Ovary (tissue), 9 donors: ENCODE measurements around the gene METTL25. TPM values are rescaled to one million over a fixed set of nuclear protein-coding genes. Genes with fewer than 3 reads are reported as not detected.

Source experiments
- DNase-seq, 5 donors: peaks; one replicate each; pipeline ENCODE4 v3.0.0-alpha.2; 2019 to 2020
- H3K27ac ChIP-seq, 2 donors: fragments of 200-600 bp; one replicate each; pipeline versions ENCODE4 v1.5.1 to v1.8.0; 2019 to 2022
- H3K27me3 ChIP-seq: fragments of 200-600 bp; one replicate; pipeline ENCODE4 v1.8.0; 2022
- H3K36me3 ChIP-seq: fragments of 200-600 bp; sonication (generic); one replicate; pipeline ENCODE4 v1.5.1; 2019
- H3K4me1 ChIP-seq: one replicate; pipeline ENCODE4 v1.8.1; 2013; ENCODE audit warnings: mild to moderate bottlenecking, moderate library complexity; ENCODE audit not compliant: insufficient read depth
- H3K4me3 ChIP-seq: fragments of 200-600 bp; sonication (generic); one replicate; pipeline ENCODE4 v1.5.1; 2017
- H3K9me3 ChIP-seq, 2 donors: fragments of 200-600 bp in 1 of 2; sonication (generic) in 1 of 2; one replicate each; pipeline versions ENCODE4 v1.5.1 to v1.8.1; 2013 to 2019; ENCODE audit warnings: mild to moderate bottlenecking in 1 of 2, moderate library complexity in 1 of 2
- EP300 ChIP-seq: sonication (generic); formaldehyde crosslinking; IDR thresholded peaks from one replicate; pipeline ENCODE4 v1.6.1; 2017; ENCODE audit warnings: antibody characterized with exemption
- POLR2A ChIP-seq: fragments of 450-650 bp; IDR thresholded peaks from one replicate; pipeline ENCODE4 v1.6.1; 2017; ENCODE audit warnings: antibody characterized with exemption, mild to moderate bottlenecking, moderate library complexity
- WGBS, 3 donors: extraction: QIAGEN DNeasy Blood & Tissue Kit in 1 of 3; methylation state at CpG; one replicate each; pipeline versions ENCODE4 v1.1.5 to v1.1.7; 2013 to 2017; 5-methylcytosine and 5-hydroxymethylcytosine counted together
- intact Hi-C, 4 donors: fragments of 100-400 bp; cut with DNase I; formaldehyde crosslinking; loops; one replicate each; pipeline versions ENCODE4 v1.11.0 to v1.15.1; 2022 to 2023
- polyA plus RNA-seq, 2 donors: library from polyadenylated mRNA; stranded (reverse); fragments of 200-250 nt in 1 of 2; fragments of 350-450 nt in 1 of 2; fragmentation: Illumina TruSeq in 1 of 2; extraction: RNeasy Lipid Tissue Mini Kit (QIAGEN cat#74804) in 1 of 2; gene quantifications; one replicate each; pipeline ENCODE4 v1.2.3, GENCODE V29; 2013 to 2014
- total RNA-seq, 7 donors: library from RNA; depleted of rRNA in 2 of 7; stranded (reverse); fragments of >200 nt in 2 of 7; fragmentation: NEBNext Ultra II Directional in 3 of 7; extraction: Animal tissue kit (Norgen Biotek cat#: 25700) in 3 of 7; gene quantifications; one replicate each; pipeline versions ENCODE4 v1.1.0 to v1.2.4, GENCODE V29; 2016 to 2023
- TF ChIP-seq, protein P1 (sequence below), 3 donors: fragments of 450-650 bp in 2 of 3; fragments of 200-600 bp in 1 of 3; IDR thresholded peaks; one replicate each; pipeline versions ENCODE4 v1.5.1 to v1.8.0; 2016 to 2022; ENCODE audit warnings: antibody characterized with exemption in 3 of 3, mild to moderate bottlenecking in 1 of 3
- donor health status: DM: no; HTN: no; CAD: no; lungs with moderate emphysema.
- donor health status: DM: no; HTN: no; CAD: no.
- donor health status: Bipolar disorder and iron deficiency.
- donor health status: DM: yes; HTN: yes; CAD: no.
- donor health status: DM: no; HTN: no; CAD: no.
- donor health status: DM: yes; HTN: yes; CAD: no.

The METTL25 gene
- total and polyA plus RNA-seq, 9 donors, result 5.7 to 21.2 (median 11.8) TPM

DNA sequence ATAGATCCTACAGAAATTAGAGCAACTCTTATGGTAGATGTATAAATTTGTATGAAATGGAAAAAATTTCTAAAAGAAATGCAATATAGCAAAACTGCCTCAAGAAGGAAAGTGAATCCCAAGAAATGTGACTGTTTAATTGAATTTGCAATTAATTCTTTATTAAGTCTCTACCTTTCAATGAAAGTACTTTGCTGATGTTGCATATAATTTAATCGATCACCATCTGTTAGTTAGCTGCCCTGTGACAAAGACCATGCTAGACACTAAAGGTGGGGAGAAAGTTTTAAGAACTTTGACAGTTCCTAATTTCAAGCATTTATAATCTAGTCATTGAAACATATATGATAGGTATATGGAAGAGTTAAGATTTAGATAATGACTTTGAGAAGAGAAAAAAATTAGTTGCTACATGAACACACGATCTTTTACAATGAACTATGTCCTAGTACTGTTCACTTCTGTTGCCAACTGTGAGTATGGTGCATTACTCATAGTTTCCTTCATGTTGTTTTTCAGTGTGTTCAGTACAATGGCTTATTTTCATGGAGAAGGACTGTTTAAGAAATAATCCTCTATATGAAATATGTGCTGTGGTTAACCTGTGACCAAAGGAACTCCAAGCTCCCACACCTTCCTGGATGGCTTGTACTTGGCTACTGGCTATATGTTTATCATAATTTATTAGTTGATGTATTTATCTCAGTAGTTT is 128.4 kb downstream of the METTL25 start:
- Histone ChIP-seq H3K4me1 (no peaks in the 10 kb centered on the region), H3K9me3 (no peaks in the 10 kb centered on the region), H3K4me3 (no peak overlapping the region), H3K27me3 (no peaks in the 10 kb centered on the region), H3K36me3 (no peaks in the 10 kb centered on the region), H3K27ac (no peak overlapping the region)
- intact Hi-C loops, result no loop called here
- TF ChIP-seq EP300 (no peak), POLR2A (no peak)
- TF ChIP-seq, protein P1, sequence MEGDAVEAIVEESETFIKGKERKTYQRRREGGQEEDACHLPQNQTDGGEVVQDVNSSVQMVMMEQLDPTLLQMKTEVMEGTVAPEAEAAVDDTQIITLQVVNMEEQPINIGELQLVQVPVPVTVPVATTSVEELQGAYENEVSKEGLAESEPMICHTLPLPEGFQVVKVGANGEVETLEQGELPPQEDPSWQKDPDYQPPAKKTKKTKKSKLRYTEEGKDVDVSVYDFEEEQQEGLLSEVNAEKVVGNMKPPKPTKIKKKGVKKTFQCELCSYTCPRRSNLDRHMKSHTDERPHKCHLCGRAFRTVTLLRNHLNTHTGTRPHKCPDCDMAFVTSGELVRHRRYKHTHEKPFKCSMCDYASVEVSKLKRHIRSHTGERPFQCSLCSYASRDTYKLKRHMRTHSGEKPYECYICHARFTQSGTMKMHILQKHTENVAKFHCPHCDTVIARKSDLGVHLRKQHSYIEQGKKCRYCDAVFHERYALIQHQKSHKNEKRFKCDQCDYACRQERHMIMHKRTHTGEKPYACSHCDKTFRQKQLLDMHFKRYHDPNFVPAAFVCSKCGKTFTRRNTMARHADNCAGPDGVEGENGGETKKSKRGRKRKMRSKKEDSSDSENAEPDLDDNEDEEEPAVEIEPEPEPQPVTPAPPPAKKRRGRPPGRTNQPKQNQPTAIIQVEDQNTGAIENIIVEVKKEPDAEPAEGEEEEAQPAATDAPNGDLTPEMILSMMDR (IDR thresholded peaks at IDR 0.05), result no peak
- DNase-seq, result no peak
- 72 to 76% (median 73%) methylated on average over 2 of the region's 2 CpGs for WGBS, 3 donors

GRCh38 chr12:82504409-82504808 is 146.1 kb downstream of the METTL25 start:
- Histone ChIP-seq H3K36me3 (no peaks in the 10 kb centered on the region), H3K4me3 (no peak overlapping the region), H3K4me1 (no peaks in the 10 kb centered on the region), H3K9me3 (no peaks in the 10 kb centered on the region), H3K27ac (no peak overlapping the region), H3K27me3 (no peaks in the 10 kb centered on the region)
- 7 to 18% (median 16%) methylated on average over 4 of the region's 4 CpGs for WGBS, 3 donors
- TF ChIP-seq EP300, result no peak
- TF ChIP-seq, protein P1 (IDR thresholded peaks at IDR 0.05), result no peak
- no peak for TF ChIP-seq POLR2A
- intact Hi-C loops, result no loop called here
- no peak for DNase-seq

- TF ChIP-seq EP300 (no peak), POLR2A (no peak)
- TF ChIP-seq, protein P1 (IDR thresholded peaks at IDR 0.05), result no peak
- no peak for DNase-seq
Observed at GRCh38 chr12:82505150-82505549, 146.8 kb downstream of the METTL25 start.

GRCh38 chr12:82507686-82508085 is 149.4 kb downstream of the METTL25 start:
- Histone ChIP-seq H3K27ac (no peak overlapping the region), H3K27me3 (no peaks in the 10 kb centered on the region), H3K4me3 (no peak overlapping the region), H3K9me3 (no peaks in the 10 kb centered on the region), H3K36me3 (no peaks in the 10 kb centered on the region), H3K4me1 (no peaks in the 10 kb centered on the region)
- intact Hi-C loops, result no loop called here
- no peak for DNase-seq
- TF ChIP-seq POLR2A, result no peak
- TF ChIP-seq EP300, result no peak
- TF ChIP-seq, protein P1 (IDR thresholded peaks at IDR 0.05), result no peak
- 79 to 87% (median 85%) methylated on average over 2 of the region's 2 CpGs for WGBS, 3 donors

More at GRCh38 chr12:82505150-82505549, 146.8 kb downstream of the METTL25 start:
- no peaks in the 10 kb centered on the region for H3K9me3 ChIP-seq
- no peaks in the 10 kb centered on the region for H3K27me3 ChIP-seq
- no peaks in the 10 kb centered on the region for H3K36me3 ChIP-seq
- no peaks in the 10 kb centered on the region for H3K4me1 ChIP-seq
- no peak overlapping the region for H3K4me3 ChIP-seq
- intact Hi-C loops, result no loop called here
- no peak overlapping the region for H3K27ac ChIP-seq
- WGBS, 3 donors, result 40 to 50% (median 49%) methylated on average over 3 of the region's 3 CpGs
